Osteoblast (primary cell): ENCODE measurements around the gene CACNA1H. TPM values are rescaled to one million over a fixed set of nuclear protein-coding genes. Genes with fewer than 3 reads are reported as not detected.
"Not testable (repeated sequence)": the region's sequence is repeated elsewhere in the genome, so short reads cannot be mapped to it uniquely, and the experiment has no call there.

Experiments used
- DNase-seq: peaks from one replicate; pipeline ENCODE4 v3.0.0; 2011; ENCODE audit warnings: low spot score, mixed read lengths; ENCODE audit not compliant: insufficient read length; ENCODE audit errors: missing footprints
- H2AFZ ChIP-seq: 2 replicates; pipeline ENCODE4 v1.6.0; 2011; ENCODE audit warnings: mild to moderate bottlenecking, low read length
- H3K27ac ChIP-seq: 2 replicates; pipeline ENCODE4 v1.5.1; 2011; ENCODE audit warnings: mild to moderate bottlenecking, low read depth, low read length, moderate library complexity
- H3K27me3 ChIP-seq: 2 replicates; pipeline ENCODE4 v1.6.0; 2012; ENCODE audit warnings: mild to moderate bottlenecking, control low read depth, inconsistent platforms, low read length, moderate library complexity; ENCODE audit not compliant: insufficient read depth
- H3K36me3 ChIP-seq: 2 replicates; pipeline ENCODE4 v1.5.1; 2011; ENCODE audit warnings: mild to moderate bottlenecking, low read length, control low read depth, moderate library complexity; ENCODE audit not compliant: insufficient read depth
- H3K4me1 ChIP-seq: 2 replicates; pipeline ENCODE4 v1.5.1; 2011; ENCODE audit warnings: mild to moderate bottlenecking, low read length, control low read depth, moderate library complexity; ENCODE audit not compliant: insufficient read depth
- H3K4me2 ChIP-seq: 2 replicates; pipeline ENCODE4 v1.6.0; 2011; ENCODE audit warnings: mild to moderate bottlenecking, low read length; ENCODE audit not compliant: insufficient read depth
- H3K4me3 ChIP-seq: fragments of 200-600 bp; sonication (generic); 3 replicates; pipeline ENCODE4 v1.5.1; 2012; ENCODE audit warnings: mild to moderate bottlenecking, low read length, inconsistent platforms; ENCODE audit not compliant: insufficient read depth
- H3K79me2 ChIP-seq: 2 replicates; pipeline ENCODE4 v1.6.0; 2012; ENCODE audit warnings: mild to moderate bottlenecking, low read length, control low read depth, inconsistent platforms; ENCODE audit not compliant: insufficient read depth
- H3K9me3 ChIP-seq: 2 replicates; pipeline ENCODE4 v1.5.1; 2011; ENCODE audit warnings: low read depth, low read length, control low read depth
- H4K20me1 ChIP-seq: 2 replicates; pipeline ENCODE4 v1.6.0; 2012; ENCODE audit warnings: mild to moderate bottlenecking, low read length, control low read depth; ENCODE audit not compliant: insufficient read depth
- CTCF ChIP-seq: IDR thresholded peaks from 2 replicates; pipeline ENCODE4 v1.5.1; 2011; ENCODE audit warnings: mild to moderate bottlenecking, low read depth, low read length, moderate library complexity; ENCODE audit errors: extremely low read depth
- total RNA-seq: library from RNA; depleted of rRNA; stranded (reverse); fragments of >200 nt; gene quantifications from 2 replicates; pipeline ENCODE4 v1.2.3, GENCODE V29; 2012

The CACNA1H gene
- total RNA-seq, 1 donor, result under 0.01 TPM

- Histone ChIP-seq H3K9me3 (no peaks in the 10 kb centered on the region), H3K27ac (no peak overlapping the region), H3K4me1 (no peaks in the 10 kb centered on the region), H3K4me3 (no peak overlapping the region), H3K36me3 (no peaks in the 10 kb centered on the region), H3K4me2 (no peak overlapping the region), H2AFZ (no peak overlapping the region), H4K20me1 (no peaks in the 10 kb centered on the region), H3K27me3 (no peaks in the 10 kb centered on the region), H3K79me2 (no peaks in the 10 kb centered on the region)
- TF ChIP-seq CTCF, result no peak
- DNase-seq, result peak; percentile 99
Measured at GRCh38 chr16:1188432-1189189, 35.7 kb downstream of the CACNA1H start.

GRCh38 chr16:1189455-1189854, 36.5 kb downstream of the CACNA1H start:
- Histone ChIP-seq H3K27me3 (no peaks in the 10 kb centered on the region), H3K36me3 (no peaks in the 10 kb centered on the region), H2AFZ (no peak overlapping the region), H3K4me1 (no peaks in the 10 kb centered on the region), H4K20me1 (no peaks in the 10 kb centered on the region), H3K9me3 (no peaks in the 10 kb centered on the region), H3K27ac (no peak overlapping the region), H3K4me3 (no peak overlapping the region), H3K4me2 (no peak overlapping the region), H3K79me2 (no peaks in the 10 kb centered on the region)
- DNase-seq, result no peak
- TF ChIP-seq CTCF, result no peak

- not testable (repeated sequence) for H3K27ac ChIP-seq, H3K4me3 ChIP-seq, DNase-seq, H3K36me3 ChIP-seq, H2AFZ ChIP-seq, H3K9me3 ChIP-seq, H3K4me1 ChIP-seq, H3K79me2 ChIP-seq, H4K20me1 ChIP-seq, H3K4me2 ChIP-seq, H3K27me3 ChIP-seq
Measured at GRCh38 chr16:1190789-1191188, 37.9 kb downstream of the CACNA1H start.

- H3K4me1 ChIP-seq, result no peaks in the 10 kb centered on the region
- H3K4me2 ChIP-seq, result no peak overlapping the region
- no peaks in the 10 kb centered on the region for H3K79me2 ChIP-seq
- H3K4me3 ChIP-seq, result no peak overlapping the region
- H4K20me1 ChIP-seq, result no peaks in the 10 kb centered on the region
- DNase-seq, result no peak
- no peak overlapping the region for H2AFZ ChIP-seq
- H3K27me3 ChIP-seq, result no peaks in the 10 kb centered on the region
- H3K9me3 ChIP-seq, result no peaks in the 10 kb centered on the region
- H3K27ac ChIP-seq, result no peak overlapping the region
- TF ChIP-seq CTCF, result no peak
- no peaks in the 10 kb centered on the region for H3K36me3 ChIP-seq
Measured at GRCh38 chr16:1192384-1193073, 39.6 kb downstream of the CACNA1H start.
